ENCODE data around the gene CACNA1A. TPM values are rescaled to one million over a fixed set of nuclear protein-coding genes. Genes with fewer than 3 reads are reported as not detected.

The CACNA1A gene
- total and polyA plus RNA-seq, 2 of the 13 experiments (the other 11 are each of a cell fraction or from before 2014, with no cell fraction given), result not detected

DNA sequence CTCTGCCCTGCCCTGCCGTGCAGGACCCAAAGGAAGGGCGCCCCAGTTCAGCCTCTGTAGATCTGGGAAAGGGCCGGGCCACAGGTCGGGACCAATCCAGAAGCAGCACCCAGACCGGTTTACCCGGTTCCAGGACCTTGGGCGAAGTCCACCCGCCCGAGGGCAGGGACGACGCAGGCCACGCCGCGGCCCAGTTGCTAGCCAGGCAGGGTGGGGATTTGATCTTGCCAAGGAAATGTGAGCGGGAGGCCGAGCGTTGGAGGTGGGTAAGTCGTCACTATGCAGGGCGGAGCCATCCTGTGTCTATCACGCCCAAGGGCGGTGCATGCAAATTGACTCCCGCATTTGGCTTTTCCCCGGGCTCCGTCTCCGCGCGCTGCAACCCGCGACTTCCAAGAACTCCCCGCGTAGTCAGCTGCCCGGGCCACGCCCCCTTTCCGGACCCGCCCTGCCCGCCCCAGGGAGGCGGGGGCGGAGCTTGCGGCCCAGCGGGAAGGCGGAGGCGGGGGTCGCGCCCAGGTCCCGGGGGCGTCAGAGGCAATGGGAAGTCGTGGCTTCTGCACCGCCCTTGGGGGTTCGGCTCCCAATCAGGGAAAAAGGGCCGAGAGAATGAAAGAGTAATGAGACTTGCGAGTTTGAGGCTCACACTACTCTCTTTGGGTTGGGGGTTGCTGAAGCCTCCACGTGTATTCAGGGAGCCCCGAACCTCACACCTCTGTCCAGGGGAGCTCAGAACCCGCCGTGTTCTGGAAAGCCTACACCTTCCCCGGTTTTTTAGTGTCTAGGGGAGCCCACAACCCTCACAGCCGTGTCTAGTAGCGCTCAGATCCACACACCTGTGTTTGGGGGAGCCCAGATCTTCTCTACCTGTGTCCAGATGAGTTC is 343.3 kb downstream of the CACNA1A start (continued):
- TF ChIP-seq, protein P1, sequence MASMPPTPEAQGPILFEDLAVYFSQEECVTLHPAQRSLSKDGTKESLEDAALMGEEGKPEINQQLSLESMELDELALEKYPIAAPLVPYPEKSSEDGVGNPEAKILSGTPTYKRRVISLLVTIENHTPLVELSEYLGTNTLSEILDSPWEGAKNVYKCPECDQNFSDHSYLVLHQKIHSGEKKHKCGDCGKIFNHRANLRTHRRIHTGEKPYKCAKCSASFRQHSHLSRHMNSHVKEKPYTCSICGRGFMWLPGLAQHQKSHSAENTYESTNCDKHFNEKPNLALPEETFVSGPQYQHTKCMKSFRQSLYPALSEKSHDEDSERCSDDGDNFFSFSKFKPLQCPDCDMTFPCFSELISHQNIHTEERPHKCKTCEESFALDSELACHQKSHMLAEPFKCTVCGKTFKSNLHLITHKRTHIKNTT (CRISPR knock-in tag; IDR thresholded peaks at IDR 0.05), result no peak
- TF ChIP-seq ZFP1 (CRISPR knock-in tag; IDR thresholded peaks at IDR 0.05) (no peak), ZNF569 (CRISPR knock-in tag; IDR thresholded peaks at IDR 0.05; ENCODE audit: borderline replicate concordance) (peak; percentile 55; the same call in 1 of the 2 replicates), SP5 (CRISPR knock-in tag; IDR thresholded peaks at IDR 0.05; ENCODE audit: borderline replicate concordance, low read depth) (peak; percentile 86), ARNT (IDR thresholded peaks at IDR 0.05) (no peak), SRF (IDR thresholded peaks at IDR 0.05; ENCODE audit: low read depth, low read length) (peak; percentile 93), CBFB (CRISPR knock-in tag; IDR thresholded peaks at IDR 0.05) (peak; percentile 38; the same call in 1 of the 2 replicates), PHF8 (CRISPR knock-in tag; IDR thresholded peaks at IDR 0.05) (peak; percentile 69), FIP1L1 (IDR thresholded peaks at IDR 0.05; ENCODE audit: borderline replicate concordance, insufficient read depth, low read depth, low read length) (no peak), ISX (CRISPR knock-in tag; conservative IDR thresholded peaks at IDR 0.05) (no peak), SRY (CRISPR knock-in tag; IDR thresholded peaks at IDR 0.05) (peak; percentile 40; the same call in 1 of the 2 replicates), RNF2 (conservative IDR thresholded peaks at IDR 0.05; ENCODE audit: low read depth) (no peak; the same call in 1 of the 2 replicates), ZNF282 (IDR thresholded peaks at IDR 0.05; ENCODE audit: partially characterized antibody) (no peak), FOXM1 (CRISPR knock-in tag; IDR thresholded peaks at IDR 0.05) (no peak), PTBP1 (IDR thresholded peaks at IDR 0.05; ENCODE audit: low read depth, low read length, poor library complexity, severe bottlenecking) (no peak), NR2C2 (CRISPR knock-in tag; IDR thresholded peaks at IDR 0.05; ENCODE audit: borderline replicate concordance) (peak; percentile 76), ZNF652 (CRISPR knock-in tag; IDR thresholded peaks at IDR 0.05; ENCODE audit: borderline replicate concordance, low read depth) (no peak; the same call in 1 of the 2 replicates), ZNF382 (CRISPR knock-in tag; IDR thresholded peaks at IDR 0.05; ENCODE audit: borderline replicate concordance) (no peak), WIZ (CRISPR knock-in tag; IDR thresholded peaks at IDR 0.05) (no peak), ZNF10 (CRISPR knock-in tag; IDR thresholded peaks at IDR 0.05; ENCODE audit: borderline replicate concordance, low read depth) (no peak), ZNF703 (CRISPR knock-in tag; IDR thresholded peaks at IDR 0.05; ENCODE audit: borderline replicate concordance) (no peak), PAWR (CRISPR knock-in tag; IDR thresholded peaks at IDR 0.05; ENCODE audit: borderline replicate concordance) (no peak), ZBTB7A (CRISPR knock-in tag; IDR thresholded peaks at IDR 0.05) (peak; percentile 95)
- TF ChIP-seq, protein P2, sequence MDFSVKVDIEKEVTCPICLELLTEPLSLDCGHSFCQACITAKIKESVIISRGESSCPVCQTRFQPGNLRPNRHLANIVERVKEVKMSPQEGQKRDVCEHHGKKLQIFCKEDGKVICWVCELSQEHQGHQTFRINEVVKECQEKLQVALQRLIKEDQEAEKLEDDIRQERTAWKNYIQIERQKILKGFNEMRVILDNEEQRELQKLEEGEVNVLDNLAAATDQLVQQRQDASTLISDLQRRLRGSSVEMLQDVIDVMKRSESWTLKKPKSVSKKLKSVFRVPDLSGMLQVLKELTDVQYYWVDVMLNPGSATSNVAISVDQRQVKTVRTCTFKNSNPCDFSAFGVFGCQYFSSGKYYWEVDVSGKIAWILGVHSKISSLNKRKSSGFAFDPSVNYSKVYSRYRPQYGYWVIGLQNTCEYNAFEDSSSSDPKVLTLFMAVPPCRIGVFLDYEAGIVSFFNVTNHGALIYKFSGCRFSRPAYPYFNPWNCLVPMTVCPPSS (IDR thresholded peaks at IDR 0.05), result no peak
- TF ChIP-seq, protein P3, sequence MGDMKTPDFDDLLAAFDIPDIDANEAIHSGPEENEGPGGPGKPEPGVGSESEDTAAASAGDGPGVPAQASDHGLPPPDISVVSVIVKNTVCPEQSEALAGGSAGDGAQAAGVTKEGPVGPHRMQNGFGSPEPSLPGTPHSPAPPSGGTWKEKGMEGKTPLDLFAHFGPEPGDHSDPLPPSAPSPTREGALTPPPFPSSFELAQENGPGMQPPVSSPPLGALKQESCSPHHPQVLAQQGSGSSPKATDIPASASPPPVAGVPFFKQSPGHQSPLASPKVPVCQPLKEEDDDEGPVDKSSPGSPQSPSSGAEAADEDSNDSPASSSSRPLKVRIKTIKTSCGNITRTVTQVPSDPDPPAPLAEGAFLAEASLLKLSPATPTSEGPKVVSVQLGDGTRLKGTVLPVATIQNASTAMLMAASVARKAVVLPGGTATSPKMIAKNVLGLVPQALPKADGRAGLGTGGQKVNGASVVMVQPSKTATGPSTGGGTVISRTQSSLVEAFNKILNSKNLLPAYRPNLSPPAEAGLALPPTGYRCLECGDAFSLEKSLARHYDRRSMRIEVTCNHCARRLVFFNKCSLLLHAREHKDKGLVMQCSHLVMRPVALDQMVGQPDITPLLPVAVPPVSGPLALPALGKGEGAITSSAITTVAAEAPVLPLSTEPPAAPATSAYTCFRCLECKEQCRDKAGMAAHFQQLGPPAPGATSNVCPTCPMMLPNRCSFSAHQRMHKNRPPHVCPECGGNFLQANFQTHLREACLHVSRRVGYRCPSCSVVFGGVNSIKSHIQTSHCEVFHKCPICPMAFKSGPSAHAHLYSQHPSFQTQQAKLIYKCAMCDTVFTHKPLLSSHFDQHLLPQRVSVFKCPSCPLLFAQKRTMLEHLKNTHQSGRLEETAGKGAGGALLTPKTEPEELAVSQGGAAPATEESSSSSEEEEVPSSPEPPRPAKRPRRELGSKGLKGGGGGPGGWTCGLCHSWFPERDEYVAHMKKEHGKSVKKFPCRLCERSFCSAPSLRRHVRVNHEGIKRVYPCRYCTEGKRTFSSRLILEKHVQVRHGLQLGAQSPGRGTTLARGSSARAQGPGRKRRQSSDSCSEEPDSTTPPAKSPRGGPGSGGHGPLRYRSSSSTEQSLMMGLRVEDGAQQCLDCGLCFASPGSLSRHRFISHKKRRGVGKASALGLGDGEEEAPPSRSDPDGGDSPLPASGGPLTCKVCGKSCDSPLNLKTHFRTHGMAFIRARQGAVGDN (CRISPR knock-in tag; IDR thresholded peaks at IDR 0.05), result peak; percentile 95

Data from HepG2 (cell line).